Trophoblast cell (in vitro differentiated cells and primary cell): Measurements from ENCODE around the gene TMEM266.

Source experiments
- DNase-seq, 2 donors: peaks; one replicate each; pipeline ENCODE4 v3.0.0-alpha.2; 2016
- H2AFZ ChIP-seq: 2 replicates; pipeline ENCODE4 v1.6.1; 2013; ENCODE audit warnings: low read length, moderate library complexity, mild to moderate bottlenecking; ENCODE audit not compliant: insufficient read depth, poor library complexity
- H2AK5ac ChIP-seq: 2 replicates; pipeline ENCODE4 v1.6.1; 2013; ENCODE audit warnings: mild to moderate bottlenecking, low read length
- H2BK120ac ChIP-seq: 2 replicates; pipeline ENCODE4 v1.6.1; 2013; ENCODE audit warnings: low read length, mild to moderate bottlenecking, moderate library complexity; ENCODE audit not compliant: insufficient read depth, poor library complexity
- H2BK12ac ChIP-seq: 2 replicates; pipeline ENCODE4 v1.6.1; 2013; ENCODE audit warnings: mild to moderate bottlenecking, low read length, moderate library complexity
- H2BK5ac ChIP-seq: 2 replicates; pipeline ENCODE4 v1.6.1; 2013; ENCODE audit warnings: low read length, low read depth, moderate library complexity, mild to moderate bottlenecking; ENCODE audit not compliant: poor library complexity
- H3K14ac ChIP-seq: 2 replicates; pipeline ENCODE4 v1.6.1; 2013; ENCODE audit warnings: mild to moderate bottlenecking, low read length
- H3K18ac ChIP-seq: 2 replicates; pipeline ENCODE4 v1.6.1; 2013; ENCODE audit warnings: mild to moderate bottlenecking, low read length
- H3K23ac ChIP-seq: 2 replicates; pipeline ENCODE4 v1.6.1; 2013; ENCODE audit warnings: low read length
- H3K27ac ChIP-seq: 2 replicates; pipeline ENCODE4 v1.5.1; 2013; ENCODE audit warnings: low read depth, mild to moderate bottlenecking, inconsistent platforms, low read length, moderate library complexity
- H3K27me3 ChIP-seq: 2 replicates; pipeline ENCODE4 v1.6.1; 2013; ENCODE audit warnings: inconsistent platforms, mild to moderate bottlenecking, low read length, moderate library complexity; ENCODE audit not compliant: insufficient read depth
- H3K36me3 ChIP-seq, 2 experiments: 1 replicate in 1 of 2; 2 replicates in 1 of 2; pipeline ENCODE4 v1.6.1; 2013; ENCODE audit warnings: low read length in 2 of 2, mild to moderate bottlenecking in 2 of 2, moderate library complexity in 1 of 2; ENCODE audit not compliant: insufficient read depth in 2 of 2, control insufficient read depth in 1 of 2
- H3K4ac ChIP-seq: 2 replicates; pipeline ENCODE4 v1.6.1; 2013; ENCODE audit warnings: low read depth, mild to moderate bottlenecking, low read length, moderate library complexity
- H3K4me1 ChIP-seq, 2 experiments: 1 replicate in 1 of 2; 2 replicates in 1 of 2; pipeline ENCODE4 v1.6.1; 2013; ENCODE audit warnings: low read length in 2 of 2, mild to moderate bottlenecking in 2 of 2, moderate library complexity in 1 of 2; ENCODE audit not compliant: insufficient read depth in 2 of 2, control insufficient read depth in 1 of 2
- H3K4me2 ChIP-seq: 2 replicates; pipeline ENCODE4 v1.6.1; 2013; ENCODE audit warnings: inconsistent platforms, mild to moderate bottlenecking, low read length, moderate library complexity
- H3K4me3 ChIP-seq: 2 replicates; pipeline ENCODE4 v1.5.1; 2013; ENCODE audit warnings: mild to moderate bottlenecking, low read depth, low read length, inconsistent platforms
- H3K79me1 ChIP-seq: one replicate; pipeline ENCODE4 v1.6.1; 2013; ENCODE audit warnings: low read length
- H3K79me2 ChIP-seq: 2 replicates; pipeline ENCODE4 v1.6.1; 2013; ENCODE audit warnings: low read length, mild to moderate bottlenecking; ENCODE audit not compliant: control insufficient read depth, insufficient read depth, poor library complexity
- H3K9ac ChIP-seq: 2 replicates; pipeline ENCODE4 v1.6.1; 2013; ENCODE audit warnings: mild to moderate bottlenecking, low read length
- H3K9me3 ChIP-seq: 2 replicates; pipeline ENCODE4 v1.6.1; 2013; ENCODE audit warnings: low read depth, mild to moderate bottlenecking, control low read depth, inconsistent platforms, low read length; ENCODE audit not compliant: insufficient read depth
- H4K12ac ChIP-seq: 2 replicates; pipeline ENCODE4 v1.6.1; 2013; ENCODE audit warnings: low read depth, mild to moderate bottlenecking, low read length, moderate library complexity
- H4K8ac ChIP-seq: 2 replicates; pipeline ENCODE4 v1.6.1; 2013; ENCODE audit warnings: low read depth, mild to moderate bottlenecking, low read length, moderate library complexity
- H4K91ac ChIP-seq: one replicate; pipeline ENCODE4 v1.6.1; 2013; ENCODE audit warnings: low read depth, mild to moderate bottlenecking, low read length, moderate library complexity
- WGBS: extraction: QIAGEN DNeasy Blood & Tissue Kit; methylation state at CpG from one replicate; pipeline ENCODE4 v1.1.7; 2013; ENCODE audit warnings: missing lambda C conversion rate; ENCODE audit not compliant: insufficient read length, insufficient coverage; ENCODE audit errors: extremely low coverage; 5-methylcytosine and 5-hydroxymethylcytosine counted together

The TMEM266 gene

DNA sequence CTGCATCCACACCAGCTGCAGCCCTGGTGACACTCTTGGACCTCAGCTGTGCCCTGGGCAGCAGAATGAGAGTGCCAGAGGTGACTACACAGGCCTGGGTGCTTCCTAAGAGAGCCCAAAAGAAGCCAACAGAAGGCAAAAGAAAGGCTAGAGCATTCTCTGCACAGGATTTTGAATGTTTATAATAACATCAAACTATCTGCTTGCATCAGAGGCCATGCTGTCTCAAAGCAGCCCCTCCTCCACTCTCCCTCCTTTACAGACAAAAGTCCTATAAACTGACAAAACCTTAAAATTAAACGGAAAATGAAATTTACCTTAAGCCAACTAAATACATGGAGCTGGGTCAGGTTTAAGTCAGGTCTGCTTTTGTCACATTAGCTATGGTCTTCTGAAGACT is 155.8 kb downstream of the TMEM266 start:
- Histone ChIP-seq H2BK5ac (no peak overlapping the region), H2BK12ac (no peak overlapping the region)
- no CpG with 5 or more reads among the region's 1 CpG for WGBS

DNA sequence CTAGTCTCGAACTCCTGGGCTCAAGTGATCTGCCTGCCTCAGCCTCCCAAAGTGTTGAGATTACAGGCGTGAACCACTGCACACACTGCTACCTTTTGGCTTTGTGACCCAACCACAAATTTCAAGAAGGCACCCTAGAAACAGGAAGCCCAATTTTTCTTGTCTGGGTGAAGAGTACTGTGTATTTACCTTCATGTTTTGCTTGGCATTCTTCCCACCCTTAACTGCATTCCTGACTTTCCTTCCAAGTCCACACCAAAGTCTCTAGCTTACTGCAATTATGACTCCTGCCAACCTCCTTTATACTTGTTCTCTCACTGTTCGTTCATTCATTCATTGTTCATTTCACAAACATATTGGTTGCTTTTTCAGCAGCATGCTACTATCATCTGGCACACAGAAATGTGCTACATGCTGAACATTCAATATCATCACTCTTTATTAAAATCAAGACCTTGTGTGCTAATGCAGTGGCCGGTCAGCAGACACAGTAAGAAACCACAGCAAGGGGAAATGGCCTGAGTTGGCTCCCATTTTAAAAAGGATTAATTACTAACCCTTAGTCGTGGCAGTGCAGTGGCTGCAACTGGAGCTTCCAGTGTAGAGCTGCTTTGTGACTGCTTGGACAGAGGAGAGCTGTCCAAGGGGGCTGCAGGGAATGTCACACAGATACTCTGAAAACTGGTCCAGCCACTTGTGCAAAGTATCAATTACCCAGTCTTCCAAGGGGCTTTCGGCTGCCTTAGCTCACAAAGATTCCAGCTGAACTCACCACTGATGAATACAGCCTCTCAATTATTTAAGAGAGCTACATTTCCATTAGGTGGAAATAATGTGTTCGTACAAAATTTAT is 157.5 kb downstream of the TMEM266 start:
- H3K79me1 ChIP-seq = no peaks in the 10 kb centered on the region
- no peak overlapping the region for H2AK5ac ChIP-seq
- no peak overlapping the region for H4K8ac ChIP-seq
- no peak overlapping the region for H2BK120ac ChIP-seq
- H4K91ac ChIP-seq = no peak overlapping the region
- no peak overlapping the region for H3K4ac ChIP-seq
- H3K23ac ChIP-seq = no peak overlapping the region
- WGBS = no CpG with 5 or more reads among the region's 7 CpGs
- no peak overlapping the region for H3K14ac ChIP-seq
- H3K9me3 ChIP-seq = no peaks in the 10 kb centered on the region
- no peak overlapping the region for H3K4me3 ChIP-seq
- no peak overlapping the region for H3K4me2 ChIP-seq
- no peak for DNase-seq
- no peak overlapping the region for H2BK12ac ChIP-seq
- H4K12ac ChIP-seq = no peak overlapping the region
- no peak overlapping the region for H3K27ac ChIP-seq
- no peak overlapping the region for H2AFZ ChIP-seq
- H2BK5ac ChIP-seq = no peak overlapping the region
- no peak overlapping the region for H3K18ac ChIP-seq
- no peaks in the 10 kb centered on the region for H3K79me2 ChIP-seq
- no peaks in the 10 kb centered on the region for H3K27me3 ChIP-seq
- peaks cover 13 to 22% of the 10 kb centered on the region in 2 experiments for H3K36me3 ChIP-seq
- peaks cover 0 to 6% of the 10 kb centered on the region in 2 experiments for H3K4me1 ChIP-seq
- H3K9ac ChIP-seq = no peak overlapping the region

More for the DNA sequence above, 155.8 kb downstream of the TMEM266 start:
- H3K14ac ChIP-seq = no peak overlapping the region
- DNase-seq = no peak
- H2AK5ac ChIP-seq = no peak overlapping the region
- no peak overlapping the region for H2BK120ac ChIP-seq
- H3K4me2 ChIP-seq = no peak overlapping the region
- no peak overlapping the region for H4K8ac ChIP-seq
- no peaks in the 10 kb centered on the region for H3K79me1 ChIP-seq
- H3K9me3 ChIP-seq = no peaks in the 10 kb centered on the region
- peaks cover 21 to 35% of the 10 kb centered on the region in 2 experiments for H3K36me3 ChIP-seq
- no peak overlapping the region for H4K12ac ChIP-seq
- no peak overlapping the region for H3K4ac ChIP-seq
- H3K27ac ChIP-seq = no peak overlapping the region
- no peaks in the 10 kb centered on the region for H3K27me3 ChIP-seq
- H3K79me2 ChIP-seq = no peaks in the 10 kb centered on the region
- no peak overlapping the region for H3K18ac ChIP-seq
- no peak overlapping the region for H4K91ac ChIP-seq
- H3K4me3 ChIP-seq = no peak overlapping the region
- H3K4me1 ChIP-seq = peaks cover 0 to 6% of the 10 kb centered on the region in 2 experiments
- no peak overlapping the region for H2AFZ ChIP-seq
- H3K23ac ChIP-seq = no peak overlapping the region
- no peak overlapping the region for H3K9ac ChIP-seq

DNA sequence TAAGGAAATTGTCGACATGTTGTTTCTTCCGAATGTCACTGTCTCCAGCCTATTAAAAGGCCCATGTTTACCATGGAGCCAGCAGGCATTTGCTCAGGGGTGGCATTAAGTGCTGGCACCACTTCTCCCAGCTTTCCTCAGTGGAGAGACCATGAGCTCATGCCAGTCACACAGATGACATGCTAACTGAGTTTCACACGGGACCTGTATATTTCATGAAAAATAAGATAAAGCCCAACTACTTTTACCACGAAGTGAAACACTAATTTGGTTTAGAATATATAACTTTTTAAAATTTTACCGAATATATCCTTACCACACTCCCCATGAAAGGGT is 158.1 kb downstream of the TMEM266 start:
- Histone ChIP-seq H2AFZ (no peak overlapping the region), H3K79me1 (no peaks in the 10 kb centered on the region), H3K4me3 (no peak overlapping the region), H4K8ac (no peak overlapping the region), H3K9ac (no peak overlapping the region), H3K4ac (no peak overlapping the region), H4K12ac (no peak overlapping the region), H3K36me3 (peaks cover 13 to 19% of the 10 kb centered on the region in 2 experiments), H2BK120ac (no peak overlapping the region), H3K9me3 (no peaks in the 10 kb centered on the region), H3K27ac (no peak overlapping the region), H2BK5ac (no peak overlapping the region), H2BK12ac (no peak overlapping the region), H3K4me2 (no peak overlapping the region), H3K4me1 (peaks cover 0 to 6% of the 10 kb centered on the region in 2 experiments), H3K79me2 (no peaks in the 10 kb centered on the region), H3K14ac (no peak overlapping the region), H3K23ac (no peak overlapping the region), H4K91ac (no peak overlapping the region), H3K18ac (no peak overlapping the region), H3K27me3 (no peaks in the 10 kb centered on the region), H2AK5ac (no peak overlapping the region)
- DNase-seq = no peak
- WGBS = no CpG with 5 or more reads among the region's 5 CpGs

DNA sequence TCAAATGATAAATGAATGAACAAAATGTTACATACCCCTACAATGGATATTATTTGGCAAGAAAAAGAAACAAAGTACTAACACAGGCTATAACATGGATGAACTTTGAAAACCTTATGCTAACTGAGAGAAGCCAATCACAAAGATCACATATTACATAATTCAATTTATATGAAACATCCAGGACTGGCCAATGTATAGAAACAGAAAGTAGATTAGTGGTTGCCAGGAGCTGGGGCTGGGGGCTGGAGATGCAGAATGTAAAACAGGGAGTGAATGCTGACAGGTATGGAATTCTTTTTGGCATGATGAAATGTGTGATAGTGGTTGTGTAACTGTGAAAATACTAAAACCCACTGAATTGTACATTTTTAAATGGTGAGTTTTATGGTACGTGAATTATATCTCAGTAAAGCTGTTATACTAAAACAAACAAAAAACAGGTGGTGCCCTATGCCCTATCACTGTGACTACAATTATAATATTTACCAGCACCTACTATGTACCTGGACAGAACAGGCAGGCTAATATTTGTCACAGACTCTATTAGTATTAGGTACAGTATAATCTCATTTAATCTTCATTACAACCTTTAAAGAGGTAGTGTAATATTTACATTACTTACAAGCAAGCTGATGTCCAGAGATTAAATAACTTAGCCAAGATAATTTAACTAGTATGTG is 161.4 kb downstream of the TMEM266 start:
- no peaks in the 10 kb centered on the region for H3K9me3 ChIP-seq
- peak; percentile 35 to 83 for DNase-seq
- no peak overlapping the region for H2AK5ac ChIP-seq
- H3K79me1 ChIP-seq = no peaks in the 10 kb centered on the region
- H2BK5ac ChIP-seq = no peak overlapping the region
- H3K27me3 ChIP-seq = no peaks in the 10 kb centered on the region
- peaks cover 0 to 8% of the 10 kb centered on the region in 2 experiments for H3K36me3 ChIP-seq
- H2AFZ ChIP-seq = no peak overlapping the region
- no peak overlapping the region for H4K91ac ChIP-seq
- no peak overlapping the region for H3K23ac ChIP-seq
- no peak overlapping the region for H4K8ac ChIP-seq
- H3K27ac ChIP-seq = no peak overlapping the region
- H3K9ac ChIP-seq = no peak overlapping the region
- no peak overlapping the region for H4K12ac ChIP-seq
- H3K4me3 ChIP-seq = no peak overlapping the region
- H3K18ac ChIP-seq = no peak overlapping the region
- peaks cover 0 to 6% of the 10 kb centered on the region in 2 experiments for H3K4me1 ChIP-seq
- H3K14ac ChIP-seq = no peak overlapping the region
- H3K79me2 ChIP-seq = no peaks in the 10 kb centered on the region
- H3K4me2 ChIP-seq = no peak overlapping the region
- H2BK120ac ChIP-seq = no peak overlapping the region
- H2BK12ac ChIP-seq = no peak overlapping the region
- no CpG with 5 or more reads among the region's 1 CpG for WGBS
- H3K4ac ChIP-seq = no peak overlapping the region
